Measurements from ENCODE around the gene KCNIP1.
"Not testable (repeated sequence)": the region's sequence is repeated elsewhere in the genome, so short reads cannot be mapped to it uniquely, and the experiment has no call there.

Gene KCNIP1

GRCh38 chr5:170757182-170757601 is 253.4 kb downstream of the KCNIP1 start:
- DNase-seq: no peak

- no peak for DNase-seq
Measured at GRCh38 chr5:170757669-170758068, 253.8 kb downstream of the KCNIP1 start.

- no peak for DNase-seq
Measured at GRCh38 chr5:170758481-170758880, 254.7 kb downstream of the KCNIP1 start.

- no peak for DNase-seq
Measured at GRCh38 chr5:170760113-170760512, 256.3 kb downstream of the KCNIP1 start.

GRCh38 chr5:170761048-170761707 is 257.4 kb downstream of the KCNIP1 start:
- DNase-seq: no peak

GRCh38 chr5:170761708-170762066 is 257.9 kb downstream of the KCNIP1 start:
- DNase-seq: no peak

GRCh38 chr5:170762298-170762697 is 258.5 kb downstream of the KCNIP1 start:
- DNase-seq: not testable (repeated sequence)

GRCh38 chr5:170765868-170766267 is 262.0 kb downstream of the KCNIP1 start:
- DNase-seq: not testable (repeated sequence)

GRCh38 chr5:170769246-170769645 is 265.4 kb downstream of the KCNIP1 start:
- no peak for DNase-seq

- DNase-seq: no peak
Measured at GRCh38 chr5:170769898-170770416, 266.1 kb downstream of the KCNIP1 start.

- DNase-seq: no peak
Measured at GRCh38 chr5:170771496-170771895, 267.7 kb downstream of the KCNIP1 start.

- no peak for DNase-seq
Measured at GRCh38 chr5:170773024-170773985, 269.5 kb downstream of the KCNIP1 start.

GRCh38 chr5:170774831-170775230 is 271.0 kb downstream of the KCNIP1 start:
- DNase-seq: no peak

- DNase-seq: no peak
Measured at GRCh38 chr5:170781946-170782345, 278.1 kb downstream of the KCNIP1 start.

- DNase-seq: peak; percentile 23
Measured at GRCh38 chr5:170782438-170782837, 278.6 kb downstream of the KCNIP1 start.

- no peak for DNase-seq
Measured at GRCh38 chr5:170783498-170784247, 279.9 kb downstream of the KCNIP1 start, which contains the start of gene GABRP. Gene GABRP, plus strand, starts transcription at chr5:170783725. Its CDS starts 4,891 bp downstream, at chr5:170788616.

- no peak for DNase-seq
Measured at GRCh38 chr5:170785416-170785815, 281.6 kb downstream of the KCNIP1 start.

Measured in NCI-H510A (cell line).